Vagina (tissue), 2 donors: ENCODE data around the gene LDLRAD4.

Experiments used
- POLR2A ChIP-seq, 2 donors: fragments of 450-650 bp; IDR thresholded peaks; one replicate each; pipeline ENCODE4 v1.6.1; 2017; ENCODE audit warnings: antibody characterized with exemption in 2 of 2, mild to moderate bottlenecking in 2 of 2, moderate library complexity in 2 of 2
- POLR2AphosphoS5 ChIP-seq, 2 donors: sonication (generic); formaldehyde crosslinking; IDR thresholded peaks; one replicate each; pipeline ENCODE4 v1.9.0; 2017; ENCODE audit warnings: antibody characterized with exemption in 2 of 2, mild to moderate bottlenecking in 2 of 2, low read depth in 1 of 2; ENCODE audit not compliant: insufficient read depth in 1 of 2
- TF ChIP-seq, protein P1 (sequence below), 3 experiments: fragments of 450-650 bp in 2 of 3; fragments of 200-600 bp in 1 of 3; sonication (generic) in 1 of 3; IDR thresholded peaks; one replicate each; pipeline ENCODE4 v1.5.1; 2017 to 2019; ENCODE audit warnings: antibody characterized with exemption in 3 of 3, mild to moderate bottlenecking in 2 of 3, moderate library complexity in 2 of 3

GRCh38 chr18:13427354-13427753 lies 208.8 kb downstream of the LDLRAD4 start:
- TF ChIP-seq, protein P1, sequence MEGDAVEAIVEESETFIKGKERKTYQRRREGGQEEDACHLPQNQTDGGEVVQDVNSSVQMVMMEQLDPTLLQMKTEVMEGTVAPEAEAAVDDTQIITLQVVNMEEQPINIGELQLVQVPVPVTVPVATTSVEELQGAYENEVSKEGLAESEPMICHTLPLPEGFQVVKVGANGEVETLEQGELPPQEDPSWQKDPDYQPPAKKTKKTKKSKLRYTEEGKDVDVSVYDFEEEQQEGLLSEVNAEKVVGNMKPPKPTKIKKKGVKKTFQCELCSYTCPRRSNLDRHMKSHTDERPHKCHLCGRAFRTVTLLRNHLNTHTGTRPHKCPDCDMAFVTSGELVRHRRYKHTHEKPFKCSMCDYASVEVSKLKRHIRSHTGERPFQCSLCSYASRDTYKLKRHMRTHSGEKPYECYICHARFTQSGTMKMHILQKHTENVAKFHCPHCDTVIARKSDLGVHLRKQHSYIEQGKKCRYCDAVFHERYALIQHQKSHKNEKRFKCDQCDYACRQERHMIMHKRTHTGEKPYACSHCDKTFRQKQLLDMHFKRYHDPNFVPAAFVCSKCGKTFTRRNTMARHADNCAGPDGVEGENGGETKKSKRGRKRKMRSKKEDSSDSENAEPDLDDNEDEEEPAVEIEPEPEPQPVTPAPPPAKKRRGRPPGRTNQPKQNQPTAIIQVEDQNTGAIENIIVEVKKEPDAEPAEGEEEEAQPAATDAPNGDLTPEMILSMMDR (IDR thresholded peaks at IDR 0.05), result no peak
- TF ChIP-seq POLR2AphosphoS5 (IDR thresholded peaks at IDR 0.05; ENCODE audit: insufficient read depth in 1 of 2, low read depth in 1 of 2), result peak in 1 of 2 donors; percentile 80
- no peak for TF ChIP-seq POLR2A (IDR thresholded peaks at IDR 0.05)
